K562 (cell line): ENCODE results near the gene MED29. TPM values are rescaled to one million over a fixed set of nuclear protein-coding genes. Genes with fewer than 3 reads are reported as not detected.

Experiments used
- ESRRA ChIP-seq: fragments of 450-650 bp; IDR thresholded peaks from 2 replicates; pipeline ENCODE4 v1.6.1; 2014; ENCODE audit warnings: low read depth, mild to moderate bottlenecking, moderate library complexity, borderline replicate concordance
- ESRRB ChIP-seq: fragments of 250-450 bp; sonication (Bioruptor Pico); IDR thresholded peaks from 2 replicates; pipeline ENCODE4 v1.5.0; 2020; ENCODE audit warnings: mild to moderate bottlenecking, moderate library complexity, borderline replicate concordance
- FOXJ3 ChIP-seq: sonication (generic); formaldehyde crosslinking; IDR thresholded peaks from 2 replicates; pipeline ENCODE4 v1.4.0; 2020; ENCODE audit warnings: mild to moderate bottlenecking, missing genetic modification reagents
- HDAC2 ChIP-seq: fragments of 450-650 bp; IDR thresholded peaks from 2 replicates; pipeline ENCODE4 v1.6.1; 2016; ENCODE audit warnings: mild to moderate bottlenecking
- HDAC6 ChIP-seq: IDR thresholded peaks from 2 replicates; pipeline ENCODE4 v1.6.1; 2012; ENCODE audit warnings: low read depth, mild to moderate bottlenecking, control low read depth, inconsistent platforms, low read length, moderate library complexity
- HMG20A ChIP-seq: fragments of 450-650 bp; formaldehyde crosslinking; conservative IDR thresholded peaks from 2 replicates; pipeline ENCODE4 v1.4.0; 2020; ENCODE audit warnings: mild to moderate bottlenecking, mixed read lengths
- MEIS2 ChIP-seq: fragments of 450-650 bp; IDR thresholded peaks from 2 replicates; pipeline ENCODE4 v1.6.1; 2014; ENCODE audit warnings: mild to moderate bottlenecking; ENCODE audit not compliant: partially characterized antibody
- POLR2A ChIP-seq: fragments of 450-650 bp; conservative IDR thresholded peaks from 2 replicates; pipeline ENCODE4 v1.6.1; 2016
- POU5F1 ChIP-seq: fragments of 150-350 bp; IDR thresholded peaks from 2 replicates; pipeline ENCODE4 v1.6.1; 2014; ENCODE audit warnings: borderline replicate concordance, low read length, low read depth, mild to moderate bottlenecking; ENCODE audit not compliant: partially characterized antibody
- PTBP1 ChIP-seq: fragments of 200-400 bp; formaldehyde crosslinking; IDR thresholded peaks from 2 replicates; pipeline ENCODE4 v1.6.1; 2017; ENCODE audit warnings: low read depth, low read length
- SAP30 ChIP-seq: fragments of 200-600 bp; sonication (generic); IDR thresholded peaks from 2 replicates; pipeline ENCODE4 v1.6.1; 2012; ENCODE audit warnings: borderline replicate concordance, low read depth, mild to moderate bottlenecking, moderate library complexity, low read length, control low read depth, inconsistent platforms; ENCODE audit not compliant: insufficient read depth, poor library complexity, severe bottlenecking
- SMARCB1 ChIP-seq: IDR thresholded peaks from 2 replicates; pipeline ENCODE4 v1.6.1; 2011; ENCODE audit warnings: improper control_type of control experiment, low read depth; ENCODE audit not compliant: insufficient read length
- TEAD4 ChIP-seq, 2 experiments: sonication (generic) in 1 of 2; formaldehyde crosslinking in 1 of 2; IDR thresholded peaks; 2 replicates each; pipeline versions ENCODE4 v1.6.1 to v1.8.0; 2012 to 2022; ENCODE audit warnings: borderline replicate concordance in 1 of 2, inconsistent platforms in 1 of 2, low read length in 1 of 2, mild to moderate bottlenecking in 1 of 2, missing genetic modification reagents in 1 of 2
- ZEB2 ChIP-seq: fragments of 450-650 bp; IDR thresholded peaks from 2 replicates; pipeline ENCODE4 v1.6.1; 2016
- ZNF133 ChIP-seq: fragments of 250-450 bp; sonication (Bioruptor Pico); IDR thresholded peaks from 2 replicates; pipeline ENCODE4 v1.4.0; 2020; ENCODE audit warnings: mild to moderate bottlenecking
- ZNF263 ChIP-seq: sonication (generic); formaldehyde crosslinking; IDR thresholded peaks from 2 replicates; pipeline ENCODE4 v1.8.0; 2022; ENCODE audit warnings: mild to moderate bottlenecking, missing genetic modification reagents, borderline replicate concordance
- ZNF766 ChIP-seq: fragments of 200-800 bp; sonication (Bioruptor generic); conservative IDR thresholded peaks from 2 replicates; pipeline ENCODE4 v1.6.1; 2016; ENCODE audit warnings: missing genetic modification characterization, missing compliant biosample characterization
- polyA plus RNA-seq, 8 experiments: library from polyadenylated mRNA; depleted of rRNA in 4 of 8; stranded (reverse) in 5 of 8; unstranded in 3 of 8; fragments of >200 nt; fragmentation: Nextera tagmentation in 2 of 8; fragmentation: Illumina TruSeq in 1 of 8; extraction: Ambion mirVana in 2 of 8; extraction: Trizol in 1 of 8; gene quantifications; 2 replicates each; pipeline versions ENCODE4 v1.2.1 to v1.2.3, GENCODE V29; 2011 to 2014; ENCODE audit warnings: inconsistent platforms in 1 of 8, missing spikeins in 1 of 8
- total RNA-seq, 7 experiments: library from RNA; depleted of rRNA in 6 of 7; stranded (reverse); fragments of >200 nt in 6 of 7; fragmentation: Illumina TruSeq in 2 of 7; extraction: Trizol in 2 of 7; gene quantifications; 2 replicates each; pipeline versions ENCODE4 v1.2.1 to v1.2.3, GENCODE V29; 2011 to 2021; ENCODE audit warnings: low replicate concordance in 1 of 7
- TF ChIP-seq, protein P1 (sequence below): sonication (generic); formaldehyde crosslinking; IDR thresholded peaks from 2 replicates; pipeline ENCODE4 v1.8.1; 2023; ENCODE audit warnings: mild to moderate bottlenecking, missing genetic modification reagents

Gene MED29
- total and polyA plus RNA-seq, 9 of the 15 experiments (the other 6 are each of a cell fraction or from before 2014, with no cell fraction given), result 1.8 to 22.6 (median 12.4) TPM

DNA sequence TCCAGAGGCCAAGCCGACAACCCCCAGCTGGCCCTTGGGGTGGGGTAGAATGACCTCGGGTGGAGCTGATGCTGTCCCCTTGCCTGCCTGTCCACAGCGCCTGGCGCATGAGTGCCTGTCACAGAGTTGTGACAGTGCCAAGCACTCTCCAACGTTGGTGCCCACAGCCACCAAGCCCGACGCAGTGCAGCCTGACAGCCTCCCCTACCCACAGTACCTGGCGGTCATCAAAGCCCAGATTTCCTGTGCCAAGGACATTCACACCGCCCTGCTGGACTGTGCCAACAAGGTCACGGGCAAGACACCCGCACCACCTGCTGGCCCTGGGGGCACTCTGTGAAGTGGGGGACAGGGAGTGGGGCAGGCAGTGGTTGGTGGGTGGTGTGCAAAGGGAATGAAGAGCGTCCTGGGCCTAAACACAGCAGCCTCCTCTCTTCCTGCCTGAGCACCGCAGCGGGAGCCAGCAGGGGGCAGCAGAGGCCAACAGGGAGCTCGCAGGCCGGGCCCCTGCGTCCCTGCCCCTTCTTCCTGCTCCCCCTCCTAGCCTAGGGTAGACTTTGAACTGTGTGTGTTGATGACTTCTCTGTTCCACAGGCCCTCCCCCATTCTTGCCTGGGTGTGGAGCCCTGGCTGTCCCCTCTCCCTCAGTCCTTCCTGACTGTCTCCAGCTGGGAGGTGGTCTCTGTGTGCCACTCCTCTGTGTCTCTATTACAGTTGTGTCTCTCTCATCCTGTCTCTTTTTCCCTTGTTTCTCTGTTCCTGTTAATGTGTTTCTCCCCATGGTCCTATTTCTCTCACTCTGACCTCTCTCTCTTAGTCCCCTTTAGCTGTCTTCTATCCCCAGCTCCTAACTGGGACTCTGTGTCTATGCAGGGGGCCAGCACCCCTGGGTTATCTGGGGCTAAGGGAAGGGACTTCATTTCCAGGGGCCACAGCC, 6.5 kb downstream of the MED29 start (continued):
- TF ChIP-seq, protein P1, sequence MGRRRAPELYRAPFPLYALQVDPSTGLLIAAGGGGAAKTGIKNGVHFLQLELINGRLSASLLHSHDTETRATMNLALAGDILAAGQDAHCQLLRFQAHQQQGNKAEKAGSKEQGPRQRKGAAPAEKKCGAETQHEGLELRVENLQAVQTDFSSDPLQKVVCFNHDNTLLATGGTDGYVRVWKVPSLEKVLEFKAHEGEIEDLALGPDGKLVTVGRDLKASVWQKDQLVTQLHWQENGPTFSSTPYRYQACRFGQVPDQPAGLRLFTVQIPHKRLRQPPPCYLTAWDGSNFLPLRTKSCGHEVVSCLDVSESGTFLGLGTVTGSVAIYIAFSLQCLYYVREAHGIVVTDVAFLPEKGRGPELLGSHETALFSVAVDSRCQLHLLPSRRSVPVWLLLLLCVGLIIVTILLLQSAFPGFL (CRISPR knock-in tag), result no peak
- TF ChIP-seq MEIS2 (no peak), POLR2A (0 out of 2 replicates have a peak, but pooled peaks have one; percentile 26), SMARCB1 (no peak), ZNF133 (CRISPR knock-in tag) (no peak), HDAC2 (peak; percentile 57; the same call in 1 of the 2 replicates), FOXJ3 (CRISPR knock-in tag) (no peak), ESRRB (CRISPR knock-in tag) (no peak), ZEB2 (no peak), SAP30 (no peak), ZNF766 (CRISPR knock-in tag) (no peak), POU5F1 (no peak), TEAD4 (IDR thresholded peaks at IDR 0.05; ENCODE audit: low read length) (no peak), TEAD4 (CRISPR knock-in tag; IDR thresholded peaks at IDR 0.05; ENCODE audit: borderline replicate concordance) (no peak), HDAC6 (no peak), ZNF263 (CRISPR knock-in tag) (peak; percentile 80), PTBP1 (no peak), ESRRA (no peak), HMG20A (CRISPR knock-in tag) (no peak)
